Stimulated activated CD8-positive, alpha-beta memory T cell treated with anti-CD3 and anti-CD28 coated beads, Interleukin-2, amount 100 ng/mL, for 48 hours (primary cell): ENCODE data around the gene PDGFA.

Experiments used
- DNase-seq, 2 donors: peaks; one replicate each; pipeline ENCODE4 v3.0.0-alpha.2; 2020; ENCODE audit warnings: low read depth in 2 of 2

PDGFA gene

DNA sequence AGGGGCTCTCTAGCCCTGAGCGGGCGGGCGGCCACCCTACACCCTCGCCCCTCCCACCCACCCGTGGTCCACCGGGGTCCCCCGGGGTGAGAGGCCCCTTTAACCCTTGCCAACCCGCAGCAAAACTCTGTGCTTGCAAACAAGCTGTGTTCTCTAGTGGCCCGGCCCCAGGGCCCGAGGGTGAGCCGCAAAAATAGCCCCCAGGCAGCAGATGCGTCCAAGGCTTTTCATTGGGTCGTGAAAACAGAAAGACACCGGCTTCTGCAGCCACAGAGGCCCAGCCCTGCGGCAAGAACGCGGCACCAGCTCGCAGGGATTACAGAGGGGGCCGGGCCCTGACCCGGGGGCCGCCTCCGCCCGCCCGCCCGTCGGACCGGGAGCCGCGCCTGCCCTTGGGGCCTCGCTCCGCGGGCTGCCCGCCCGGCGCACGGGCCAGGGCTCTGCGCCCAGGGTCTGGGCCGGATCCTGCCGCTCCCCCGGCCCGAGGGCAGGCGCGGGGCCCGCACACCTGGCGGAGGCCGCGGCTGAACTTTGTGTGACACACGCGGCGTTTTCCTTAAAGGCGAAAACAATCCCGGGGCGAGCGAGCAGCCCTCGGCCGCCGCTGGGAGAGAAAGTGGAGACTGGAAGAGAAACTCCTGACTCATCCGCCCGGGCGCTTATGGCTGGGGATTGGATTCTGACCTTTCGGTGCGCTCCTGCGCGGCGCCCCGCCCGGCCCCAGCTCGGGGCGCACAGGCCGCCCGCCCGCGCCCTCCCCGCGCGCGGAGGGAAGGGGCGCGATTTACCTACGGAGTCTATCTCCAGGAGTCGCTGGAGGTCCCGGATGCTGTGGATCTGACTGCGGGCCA lies 2.8 kb downstream of the PDGFA start:
- DNase-seq, result peak in 1 of 2 donors; percentile 19

DNA sequence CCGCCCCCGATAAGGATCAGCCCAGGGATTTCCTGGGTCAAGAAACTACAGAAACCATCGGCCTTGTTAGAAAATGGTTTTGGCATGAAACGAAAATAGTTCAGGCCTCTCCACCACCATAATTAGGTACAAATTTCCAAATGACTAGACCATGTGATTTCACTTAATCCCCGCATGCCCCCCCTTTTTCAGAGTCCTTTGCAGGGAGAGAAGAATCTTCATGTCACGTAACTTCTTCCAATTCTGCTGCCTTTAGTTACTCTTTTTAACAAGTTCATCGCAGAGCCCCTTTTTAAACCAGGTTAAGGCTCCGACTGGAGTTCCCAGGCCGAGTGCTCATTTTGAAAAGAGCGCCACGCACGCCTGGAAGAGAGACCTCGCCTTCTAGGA lies 3.4 kb downstream of the PDGFA start:
- no peak for DNase-seq

DNA sequence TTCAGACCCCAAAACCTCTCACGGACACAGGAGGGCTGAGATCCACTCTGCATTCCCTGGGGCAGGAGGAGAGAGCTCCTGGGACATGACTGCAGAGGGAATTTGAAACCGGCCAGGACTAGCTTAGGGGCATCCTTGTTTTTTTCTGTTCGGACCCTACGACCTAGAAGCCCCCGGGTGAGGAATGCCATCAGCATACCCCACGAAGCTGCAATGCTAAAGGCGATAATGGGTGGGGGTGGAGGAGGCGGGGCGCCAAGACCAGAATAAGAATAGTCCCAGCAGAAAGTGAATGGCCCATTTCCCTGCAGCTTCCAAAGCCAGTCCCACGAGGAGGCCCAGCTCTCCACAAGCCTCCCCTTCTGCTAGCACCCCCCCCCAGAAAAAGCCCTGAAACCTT lies 4.0 kb downstream of the PDGFA start:
- no peak for DNase-seq

DNA sequence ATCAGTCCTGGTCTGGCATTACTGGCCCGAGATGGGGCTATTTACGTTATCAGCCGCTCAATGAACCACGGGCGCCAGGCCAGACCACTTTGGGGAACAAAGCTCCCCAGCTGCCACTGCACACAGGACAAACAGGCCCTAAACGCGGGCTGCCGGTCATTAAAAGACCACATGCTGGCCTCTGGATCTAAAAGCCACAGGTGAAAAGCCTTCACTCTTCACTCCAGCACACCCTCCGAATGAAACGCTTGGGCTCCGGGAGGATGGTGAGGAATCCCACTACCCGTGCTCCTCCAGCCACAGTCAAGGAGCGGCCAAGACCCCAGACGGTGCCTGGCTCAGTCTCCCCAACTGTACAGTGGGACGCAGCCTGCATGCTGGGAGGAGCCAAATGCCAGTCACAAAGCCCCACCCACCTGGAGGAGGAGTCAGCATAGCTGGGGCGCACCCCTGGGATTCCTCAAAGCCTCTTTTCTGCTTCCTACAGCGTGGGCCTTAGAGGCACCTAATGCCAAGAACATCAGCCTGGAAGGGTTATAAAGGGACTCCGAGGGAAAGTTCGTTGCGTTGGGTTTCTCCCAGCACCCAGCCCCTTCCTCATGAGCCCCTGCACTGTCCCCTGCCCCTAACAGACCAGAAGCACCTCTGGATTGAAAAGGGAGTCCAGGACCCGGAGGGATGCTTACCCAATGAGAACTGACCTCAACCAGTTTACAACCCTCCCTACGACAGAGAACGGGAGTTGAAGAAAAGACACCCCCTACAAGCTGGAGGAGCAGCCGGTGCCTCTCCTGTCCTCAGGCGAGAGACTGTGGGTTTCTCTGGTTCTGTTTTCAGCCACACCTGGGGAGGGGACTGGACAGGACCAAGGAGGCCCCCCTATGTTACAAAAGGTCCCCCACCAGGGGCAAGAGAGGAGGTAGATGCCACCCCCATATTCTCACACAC lies 4.7 kb downstream of the PDGFA start:
- peak in 1 of 2 donors; percentile 21 for DNase-seq

DNA sequence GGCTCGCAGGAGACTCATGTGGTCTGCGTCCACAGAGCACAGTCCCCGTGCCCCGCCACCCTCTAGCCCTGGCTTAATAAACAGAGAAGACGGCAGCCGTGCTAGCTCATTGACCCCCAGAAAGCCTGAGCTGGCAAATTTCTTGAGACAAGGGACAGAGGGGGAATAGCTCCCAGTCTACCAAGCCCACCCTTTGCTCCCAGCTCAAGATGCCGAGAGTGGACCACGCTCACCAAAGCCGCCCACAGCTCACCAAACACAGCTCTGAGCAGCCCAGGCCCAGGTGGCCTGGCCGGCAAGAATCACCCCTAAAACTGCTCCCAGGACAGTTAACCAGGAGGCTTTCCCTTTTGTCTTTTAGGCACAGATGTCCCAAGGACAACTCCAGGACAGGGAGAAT lies 5.4 kb downstream of the PDGFA start:
- DNase-seq, result no peak

DNA sequence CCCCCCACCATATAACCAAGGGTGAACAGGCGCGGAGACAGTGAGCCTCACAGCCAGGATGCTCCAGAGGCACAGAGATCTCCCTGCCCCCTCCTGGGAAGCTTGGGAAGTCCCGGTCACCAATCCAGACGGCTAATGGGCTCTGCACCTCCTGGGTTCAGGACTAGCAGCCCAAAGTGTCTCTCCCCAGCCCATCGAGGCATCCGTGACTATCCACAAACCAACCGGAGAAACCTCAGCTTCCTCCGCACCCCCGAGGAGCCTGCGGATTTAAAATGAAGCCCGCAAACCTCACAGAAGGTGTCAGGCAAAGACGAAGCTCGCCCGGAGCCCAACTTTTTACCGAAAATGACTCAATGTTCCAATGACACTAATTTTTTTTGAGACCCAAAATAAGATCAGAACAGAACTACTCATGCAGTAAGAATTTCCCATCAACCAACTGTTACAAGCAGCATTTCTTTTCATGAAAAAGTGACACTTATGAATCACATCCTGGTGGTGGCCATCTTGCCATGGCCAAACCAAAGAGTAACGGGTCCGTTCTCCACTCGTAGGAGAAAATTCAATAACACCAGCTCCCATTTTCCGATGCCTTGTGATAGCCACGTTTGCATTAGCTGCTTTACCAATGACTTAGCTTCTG lies 6.0 kb downstream of the PDGFA start:
- DNase-seq, result no peak

DNA sequence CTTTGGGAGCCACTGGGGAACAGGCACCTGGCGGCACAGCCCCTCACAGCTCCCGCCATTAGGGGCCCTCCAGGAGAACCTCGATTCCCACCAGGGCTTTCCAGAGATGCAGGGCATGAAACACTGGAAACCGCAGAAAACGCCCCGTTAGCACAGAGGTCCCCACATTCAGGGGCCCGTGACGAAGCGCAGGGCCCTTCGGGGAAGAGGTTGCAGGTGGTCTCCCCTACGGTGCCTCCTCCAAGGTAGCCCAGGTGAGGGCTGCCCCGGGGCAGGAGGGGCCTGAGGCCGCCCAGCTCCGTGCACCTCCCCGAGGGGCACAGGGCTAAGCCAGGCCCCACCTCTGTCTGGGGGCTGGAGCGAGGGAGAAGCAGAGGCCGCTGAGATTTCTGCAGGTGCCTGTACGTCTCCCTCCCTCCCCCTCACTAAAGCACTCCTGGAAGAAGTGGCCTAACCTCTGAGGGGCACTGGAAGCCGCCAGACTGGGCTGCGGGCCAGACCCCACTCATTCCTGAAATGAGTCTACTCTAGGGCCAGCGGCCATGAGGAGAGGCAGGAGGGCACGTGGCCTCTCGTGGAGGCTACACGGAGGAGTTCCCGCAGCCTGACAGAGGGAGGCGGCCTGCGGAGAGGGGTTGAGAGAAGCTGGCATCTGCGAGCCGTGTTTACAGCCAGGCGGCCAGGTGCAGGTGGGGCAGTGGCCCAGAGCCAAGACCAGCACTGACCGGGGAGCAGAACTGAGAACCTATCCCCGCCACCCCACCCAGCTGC lies 6.9 kb downstream of the PDGFA start:
- no peak for DNase-seq

DNA sequence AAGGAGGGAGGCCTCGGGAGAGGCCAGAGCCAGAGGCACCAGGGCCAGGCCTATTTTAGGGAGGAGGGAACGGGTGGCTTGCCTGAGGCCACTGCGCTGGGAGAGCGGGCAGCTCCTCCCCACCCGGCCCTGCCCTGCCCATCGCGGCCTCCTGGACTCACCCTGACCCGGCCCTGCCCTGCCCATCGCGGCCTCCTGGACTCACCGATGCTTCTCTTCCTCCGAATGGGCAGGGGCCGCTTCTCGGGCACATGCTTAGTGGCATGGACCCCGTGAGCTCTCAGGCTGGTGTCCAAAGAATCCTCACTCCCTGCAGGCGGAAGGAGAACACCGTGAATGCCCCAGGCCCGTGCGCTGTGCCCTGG lies 7.5 kb downstream of the PDGFA start:
- no peak for DNase-seq

DNA sequence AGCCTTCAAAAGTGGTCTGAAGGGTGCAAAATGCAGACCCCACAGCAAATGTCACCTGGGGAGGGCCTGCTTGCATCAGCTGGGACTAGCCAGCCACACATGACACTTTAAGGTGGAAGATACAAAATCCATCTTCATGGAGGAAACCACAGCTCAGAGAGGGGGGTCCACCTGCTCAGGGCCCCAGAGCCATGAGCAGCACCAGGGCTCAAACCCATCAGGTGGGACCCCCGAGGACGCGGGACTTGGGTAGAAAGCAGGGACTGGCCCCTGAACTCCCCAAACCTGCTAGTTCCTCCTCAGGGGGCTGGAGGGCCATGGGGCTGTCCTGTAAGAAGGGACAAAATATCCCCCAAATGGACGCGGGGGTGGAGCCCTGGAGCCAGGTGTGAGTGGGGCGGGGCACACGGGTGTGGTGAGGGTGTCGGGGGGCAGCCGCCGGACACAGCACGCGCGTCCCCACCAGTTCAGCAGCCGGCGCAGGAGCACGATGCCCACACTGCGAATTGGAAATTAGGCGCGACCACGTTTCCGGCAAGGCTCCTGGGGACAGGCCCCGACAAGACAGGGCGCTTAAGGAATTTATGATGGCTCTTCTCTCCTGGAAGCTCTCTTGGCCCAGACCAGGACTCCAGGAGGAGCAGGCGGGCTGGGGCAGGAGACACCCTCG lies 8.0 kb downstream of the PDGFA start:
- no peak for DNase-seq

DNA sequence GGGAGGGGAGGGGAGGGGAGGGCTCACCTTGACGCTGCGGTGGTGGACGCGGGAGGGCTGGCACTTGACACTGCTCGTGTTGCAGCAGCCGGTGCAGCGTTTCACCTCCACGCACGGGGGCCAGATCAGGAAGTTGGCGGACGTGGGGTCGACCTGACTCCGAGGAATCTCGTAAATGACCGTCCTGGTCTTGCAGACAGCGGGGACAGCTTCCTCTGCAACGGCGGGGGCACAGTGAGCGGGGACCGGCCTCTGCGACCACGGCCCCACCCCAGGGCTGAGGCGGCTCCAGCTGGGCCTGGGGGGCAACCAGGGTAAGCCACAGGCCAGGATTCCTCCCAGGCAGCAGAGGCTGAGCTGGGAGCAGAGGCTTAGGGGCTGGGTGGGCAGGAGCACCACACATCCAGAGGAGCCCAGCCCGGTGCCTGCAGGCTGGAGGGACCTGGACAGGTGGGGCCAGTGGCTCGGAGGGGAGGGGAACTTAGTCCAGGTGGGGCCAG lies 8.8 kb downstream of the PDGFA start:
- DNase-seq, result no peak

DNA sequence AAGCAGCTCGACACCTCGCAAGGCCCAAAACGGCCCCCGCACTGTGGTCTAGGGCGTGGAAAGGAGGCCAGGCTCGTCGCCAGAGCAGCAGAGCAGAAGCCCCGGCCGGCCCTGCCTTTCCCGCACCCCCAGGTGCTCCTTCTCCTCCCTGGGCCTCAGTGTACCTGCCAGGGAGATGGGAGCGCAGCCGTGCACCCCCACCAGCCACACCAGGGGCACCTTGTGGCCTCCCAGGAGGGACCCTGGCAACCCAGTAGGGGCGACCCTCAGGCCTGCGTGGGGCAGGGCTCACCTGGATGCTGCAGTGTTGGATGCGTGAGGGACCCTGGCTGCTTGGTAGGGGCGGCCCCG lies 9.5 kb downstream of the PDGFA start:
- DNase-seq, result no peak

DNA sequence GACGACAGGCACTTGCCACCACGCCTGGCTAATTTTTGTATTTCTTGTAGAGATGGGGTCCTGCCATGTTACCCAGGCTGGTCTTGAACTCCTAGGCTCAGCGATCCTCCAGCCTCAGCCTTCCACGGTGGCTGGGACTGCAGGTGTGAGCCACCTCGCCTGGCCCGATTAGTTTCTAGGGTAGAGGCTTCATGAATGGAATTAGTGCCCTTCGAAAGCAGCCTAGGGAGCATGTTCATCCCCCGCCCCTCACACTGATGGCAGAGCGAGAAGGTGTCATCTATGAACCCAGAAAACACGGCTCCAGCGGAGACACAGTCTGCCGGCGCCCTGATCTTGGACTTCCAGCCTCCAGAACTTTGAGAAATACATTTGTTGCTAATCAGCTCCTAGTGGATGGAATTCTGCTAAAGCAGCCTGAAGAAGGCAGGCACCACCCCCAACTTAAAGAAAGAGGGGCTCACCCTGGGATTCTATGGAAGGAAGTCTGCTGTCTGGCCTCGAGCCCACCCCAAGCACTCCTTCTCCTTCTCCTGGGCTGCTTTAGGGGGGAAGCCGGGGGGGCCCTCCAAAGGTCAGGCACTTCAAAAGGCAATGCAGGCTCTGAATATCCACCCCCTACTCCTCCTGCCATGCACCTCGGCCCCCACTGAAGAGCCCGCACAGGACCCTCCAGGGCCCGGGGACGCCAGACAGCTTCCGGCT lies 10.1 kb downstream of the PDGFA start:
- DNase-seq, result no peak

DNA sequence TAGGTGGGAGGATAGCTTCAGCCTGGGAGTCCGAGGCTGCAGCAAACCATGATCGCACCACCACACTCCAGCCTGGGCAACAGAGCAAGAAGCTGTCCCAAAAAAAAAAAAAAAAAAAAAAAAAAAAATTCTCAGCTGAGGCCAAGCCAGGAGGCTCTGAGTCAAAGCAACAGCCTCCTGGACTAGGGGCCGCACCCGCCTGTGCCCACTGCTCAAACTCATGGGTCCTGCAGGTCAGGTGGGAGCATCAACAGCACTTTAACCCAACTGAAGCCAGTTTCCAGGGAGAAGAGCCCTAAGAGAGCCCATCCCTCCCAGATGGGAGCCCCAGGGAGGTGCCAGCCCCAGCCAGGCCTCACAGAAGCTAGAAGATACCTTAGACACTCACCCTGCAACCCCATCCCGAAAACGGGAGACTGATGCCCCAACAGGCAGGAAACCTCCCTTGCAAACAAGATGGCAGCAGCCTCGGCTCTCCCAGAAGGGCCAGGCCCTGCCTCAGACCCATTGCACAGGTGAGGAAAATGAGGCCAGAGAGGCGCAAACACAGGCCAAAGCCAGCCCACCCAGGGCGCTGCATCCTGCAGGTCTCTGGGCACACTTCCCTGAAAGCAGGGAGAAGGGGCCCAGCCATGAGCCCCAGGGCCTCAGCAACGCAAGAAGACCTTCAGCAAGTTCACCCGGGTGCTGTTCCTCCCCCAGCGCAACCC lies 11.0 kb downstream of the PDGFA start:
- no peak for DNase-seq

DNA sequence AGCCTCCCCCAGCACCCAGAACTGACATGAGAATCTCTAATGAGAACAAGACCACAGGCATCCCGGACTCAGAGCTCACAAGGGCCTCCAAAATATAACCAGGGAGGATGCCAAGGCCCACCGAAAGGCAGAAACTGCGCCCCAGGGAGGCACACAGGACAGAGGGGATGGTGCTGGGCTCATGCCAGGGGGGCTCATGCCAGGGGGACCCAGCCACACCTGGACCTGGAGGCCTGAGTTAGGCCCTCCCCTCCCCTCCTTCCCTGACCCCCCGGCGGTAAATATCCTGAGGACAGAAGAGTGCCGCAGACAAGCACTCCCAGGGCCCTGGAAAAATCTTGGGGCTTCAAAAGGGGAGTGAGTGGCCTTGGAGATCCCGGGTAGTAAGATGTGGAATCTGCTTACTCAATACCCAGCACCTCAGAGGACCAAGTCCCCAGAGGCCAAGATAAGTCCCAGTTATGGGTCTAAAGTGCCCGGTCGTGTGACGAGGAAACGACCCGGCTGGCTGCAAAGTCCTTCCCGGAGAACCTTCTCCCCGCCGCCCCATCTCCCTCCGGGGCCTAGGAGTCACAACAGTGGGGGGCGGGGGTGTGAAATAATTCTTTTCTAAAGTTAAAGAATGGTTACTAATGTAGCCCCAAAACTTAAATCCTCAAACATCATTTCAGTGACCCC lies 11.9 kb downstream of the PDGFA start:
- DNase-seq, result no peak

DNA sequence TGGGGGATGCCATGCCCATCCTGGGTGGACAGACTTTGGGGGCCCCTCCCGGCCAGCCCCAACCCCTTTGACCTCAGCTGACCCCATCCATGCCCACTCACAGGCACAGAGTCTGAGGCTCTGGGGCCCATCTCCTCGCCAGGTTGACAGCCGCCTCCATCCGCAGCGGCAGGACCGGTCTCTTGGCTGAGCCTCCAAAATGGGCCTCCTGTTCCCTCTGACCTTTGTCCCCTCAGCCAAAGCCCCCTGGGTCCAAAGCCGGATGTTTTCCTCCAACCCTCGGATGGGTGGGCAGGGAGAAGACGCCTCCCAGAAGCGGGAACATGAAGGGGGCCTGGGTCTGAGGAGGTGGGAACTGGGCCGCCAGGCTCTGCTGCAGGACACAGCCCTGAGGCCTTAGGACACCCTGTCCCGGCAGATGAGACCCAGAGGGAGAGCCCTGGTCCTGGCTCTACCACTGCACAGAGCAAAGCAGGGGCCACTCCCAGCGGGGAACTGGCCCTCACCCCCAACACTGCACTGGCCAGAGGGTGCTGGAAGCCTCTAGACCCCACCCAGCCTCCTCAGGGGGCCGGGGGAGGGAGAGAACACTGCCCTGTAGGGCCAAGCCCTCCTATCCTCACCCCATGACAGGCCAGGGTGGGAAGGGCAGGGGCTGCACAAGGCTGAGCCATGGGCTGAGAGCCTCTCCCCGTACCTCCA lies 12.6 kb downstream of the PDGFA start:
- DNase-seq, result no peak

DNA sequence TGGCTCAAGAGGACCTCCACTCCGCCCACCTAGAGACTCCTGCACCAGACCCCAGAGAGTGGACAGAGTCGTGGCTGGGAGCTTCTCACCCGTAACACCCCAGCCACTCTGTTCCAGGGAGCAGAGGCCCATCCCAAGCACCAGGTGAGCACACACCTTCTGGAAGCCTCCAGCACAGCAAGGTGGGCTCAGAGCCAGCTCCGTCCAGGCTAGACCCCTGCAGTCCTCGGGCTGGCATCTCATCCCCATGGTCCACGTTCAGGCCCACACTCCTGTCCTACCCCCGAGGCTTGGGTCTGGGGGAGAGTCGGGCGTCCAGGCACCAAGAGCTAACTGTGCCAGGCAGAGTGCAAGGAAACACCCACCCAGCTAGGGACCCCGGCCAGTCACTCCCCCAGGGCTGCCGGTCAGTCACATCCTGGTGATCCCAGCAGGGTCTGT lies 13.2 kb downstream of the PDGFA start:
- DNase-seq, result no peak

DNA sequence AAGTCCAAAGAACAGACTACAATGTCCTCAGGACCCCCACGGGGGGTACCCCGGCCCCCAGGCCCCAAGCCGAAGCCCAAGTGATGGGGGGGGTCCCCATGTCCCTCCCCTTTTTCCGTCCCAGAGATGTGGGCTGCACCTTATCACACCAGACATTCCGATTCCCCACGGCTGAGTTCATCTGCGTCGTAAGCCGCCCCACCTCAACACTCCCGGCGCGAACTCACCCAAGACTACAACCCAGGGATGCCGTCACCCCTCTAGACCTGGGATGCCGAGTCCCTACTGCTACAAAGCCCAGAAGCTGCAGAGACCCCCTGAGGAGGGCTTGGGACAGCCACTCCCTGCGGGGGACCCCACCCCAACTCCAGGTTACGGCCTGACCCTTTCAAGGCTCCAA lies 14.5 kb downstream of the PDGFA start:
- no peak for DNase-seq
